Measurements from ENCODE around the gene DCAF12. TPM values are rescaled to one million over a fixed set of nuclear protein-coding genes. Genes with fewer than 3 reads are reported as not detected.
A peak's percentile ranks its signal among the peaks of the same experiment; 100 is the strongest.

DCAF12 gene
- total RNA-seq (2021; ENCODE audit: unreplicated experiment) (40.2 TPM), Bru-seq, nascent RNA (percentile 76 among the genes with signal in this experiment), BruChase-seq, experiment 1, labeled RNA remaining after a 6-hour chase (percentile 84 among the genes with signal in this experiment), BruChase-seq, experiment 2, labeled RNA remaining after a 2-hour chase (percentile 85 among the genes with signal in this experiment)
- 26.1 and 27.4 TPM in 2 replicates for polyA plus RNA-seq (2012)
- long read RNA-seq, transcript DCAF12-201 (9 exons, 3,667 nt), result major isoform, 82 of 102 reads
- long read RNA-seq, partial matches to known transcripts, result 8 of 102 reads
- long read RNA-seq, other reads (novel, unspliced or antisense), result 12 of 102 reads

- Histone ChIP-seq H3K79me2 (ENCODE audit: insufficient read depth, low read length) (peaks cover 45% of the 10 kb centered on the region), H3K27ac (ENCODE audit: low read depth, low read length) (peak within 1 kb of the TSS; percentile 86), H3K9me3 (ENCODE audit: control insufficient read depth in 1 of 2, insufficient read depth in 1 of 2, low read depth in 1 of 2, low read length in 2 of 2) (no peaks in the 10 kb centered on the region), H3K9me2 (ENCODE audit: insufficient read depth) (no peaks in the 10 kb centered on the region), H4K20me1 (ENCODE audit: insufficient read depth) (no peaks in the 10 kb centered on the region), H3K27me3 (ENCODE audit: insufficient read depth, low read length) (no peaks in the 10 kb centered on the region), H3K4me1 (ENCODE audit: control insufficient read depth in 1 of 2, insufficient read depth in 2 of 2, low read length in 2 of 2) (peaks cover 10 to 12% of the 10 kb centered on the region in 2 experiments), H3K4me2 (ENCODE audit: low read length) (peak within 1 kb of the TSS; percentile 84), H3K4me3 (replicated peaks in 1 of 2; ENCODE audit: low read depth in 1 of 2, low read length in 2 of 2) (peak within 1 kb of the TSS; percentile 63 to 85), H2AFZ (ENCODE audit: low read depth, low read length, poor library complexity, severe bottlenecking) (no peak within 1 kb of the TSS), H3K9ac (ENCODE audit: low read length) (peak within 1 kb of the TSS; percentile 88), H3K36me3 (ENCODE audit: control insufficient read depth in 1 of 2, insufficient read depth in 2 of 2, low read length in 2 of 2) (peaks cover 13 to 19% of the 10 kb centered on the region in 2 experiments; a peak in 3 of 4 replicates)
- TSS peak; percentile 55 for BruUV-seq (replicated peaks)
- ChIA-PET POLR2A (interaction anchor here (0.6 kb wide), 1 partner anchor 13 kb away, joined by 3 read pairs; no protein-coding TSS in a partner anchor), RAD21 (ENCODE audit: low non-redundant PET in 1 of 2, low total read pairs in 2 of 2, uncharacterized antibody in 2 of 2, unreplicated experiment in 2 of 2) (interaction anchor here in 1 of 2 experiments (1.0 kb wide), 1 partner anchor 127 kb away, joined by 3 read pairs; no protein-coding TSS in a partner anchor), CTCF (interaction anchor here (1.1 kb wide), 1 partner anchor 211 kb away, joined by 3 read pairs; no protein-coding TSS in a partner anchor)
- intact Hi-C loops (cut with micrococcal nuclease), result loop anchor here (2.0 to 5.0 kb wide), 3 partner anchors 52 to 251 kb away; partner anchors contain the start of genes MYORG and UBAP1
- peak; percentile 78 for DNase-seq (ENCODE audit: low read depth, low spot score)
- peak; percentile 93 for ATAC-seq
- TF ChIP-seq SP1 (IDR thresholded peaks at IDR 0.05; ENCODE audit: low read depth), result no peak; the same call in 1 of the 2 replicates
- peak; percentile 87 for TF ChIP-seq POLR2AphosphoS5 (IDR thresholded peaks at IDR 0.05; ENCODE audit: low read depth, low read length)
- no peak; the same call in 1 of the 2 replicates for TF ChIP-seq SRF (IDR thresholded peaks at IDR 0.05; ENCODE audit: low read depth)
- TF ChIP-seq CBX3 (IDR thresholded peaks at IDR 0.05; ENCODE audit: low read depth), result no peak
- peak; percentile 14 for TF ChIP-seq POLR2A (IDR thresholded peaks at IDR 0.05; ENCODE audit: borderline replicate concordance, extremely low read depth, insufficient read depth, insufficient read length)
- peak; percentile 62 for TF ChIP-seq SIN3A (IDR thresholded peaks at IDR 0.05; ENCODE audit: low read depth)
- TF ChIP-seq MAX (IDR thresholded peaks at IDR 0.05), result peak; percentile 80
- no peak for TF ChIP-seq FOSL1 (IDR thresholded peaks at IDR 0.05; ENCODE audit: low read depth)
- peak; percentile 86 for TF ChIP-seq ZFX (IDR thresholded peaks at IDR 0.05)
- TF ChIP-seq EZH2phosphoT487 (IDR thresholded peaks at IDR 0.05; ENCODE audit: borderline replicate concordance), result no peak
- no peak for TF ChIP-seq ATF3 (IDR thresholded peaks at IDR 0.05)
- TF ChIP-seq REST (IDR thresholded peaks at IDR 0.05; ENCODE audit: low read depth), result no peak
- TF ChIP-seq EGR1 (IDR thresholded peaks at IDR 0.05; ENCODE audit: low read depth), result 0 out of 2 replicates have a peak, but pooled peaks have one; percentile 10
- no peak for TF ChIP-seq EZH2 (IDR thresholded peaks at IDR 0.05)
- no peak for TF ChIP-seq CTCF (IDR thresholded peaks at IDR 0.05 in 2 of 3, conservative IDR thresholded peaks at IDR 0.05 in 1 of 3; ENCODE audit: borderline replicate concordance in 1 of 3, insufficient read depth in 1 of 3, low read depth in 2 of 3, low read length in 2 of 3)
- TF ChIP-seq ELF1 (IDR thresholded peaks at IDR 0.05; ENCODE audit: borderline replicate concordance, low read depth), result peak; percentile 27; the same call in 1 of the 2 replicates
- TF ChIP-seq ZNF274 (IDR thresholded peaks at IDR 0.05; ENCODE audit: low read depth, low read length), result no peak
Observed at GRCh38 chr9:34126207-34127034, at the start of gene DCAF12. Gene DCAF12 (minus strand): TSS chr9:34126698. CDS start chr9:34126431, 267 bp downstream.
